NCI-H1436 (cell line): ENCODE results near the gene SAMD15.
"Not testable (repeated sequence)": the region's sequence is repeated elsewhere in the genome, so short reads cannot be mapped to it uniquely, and the experiment has no call there.

ENCODE experiments used
- DNase-seq: peaks from one replicate; lab custom pipeline; 2025; lab: John Stamatoyannopoulos, UW

Gene SAMD15

DNA sequence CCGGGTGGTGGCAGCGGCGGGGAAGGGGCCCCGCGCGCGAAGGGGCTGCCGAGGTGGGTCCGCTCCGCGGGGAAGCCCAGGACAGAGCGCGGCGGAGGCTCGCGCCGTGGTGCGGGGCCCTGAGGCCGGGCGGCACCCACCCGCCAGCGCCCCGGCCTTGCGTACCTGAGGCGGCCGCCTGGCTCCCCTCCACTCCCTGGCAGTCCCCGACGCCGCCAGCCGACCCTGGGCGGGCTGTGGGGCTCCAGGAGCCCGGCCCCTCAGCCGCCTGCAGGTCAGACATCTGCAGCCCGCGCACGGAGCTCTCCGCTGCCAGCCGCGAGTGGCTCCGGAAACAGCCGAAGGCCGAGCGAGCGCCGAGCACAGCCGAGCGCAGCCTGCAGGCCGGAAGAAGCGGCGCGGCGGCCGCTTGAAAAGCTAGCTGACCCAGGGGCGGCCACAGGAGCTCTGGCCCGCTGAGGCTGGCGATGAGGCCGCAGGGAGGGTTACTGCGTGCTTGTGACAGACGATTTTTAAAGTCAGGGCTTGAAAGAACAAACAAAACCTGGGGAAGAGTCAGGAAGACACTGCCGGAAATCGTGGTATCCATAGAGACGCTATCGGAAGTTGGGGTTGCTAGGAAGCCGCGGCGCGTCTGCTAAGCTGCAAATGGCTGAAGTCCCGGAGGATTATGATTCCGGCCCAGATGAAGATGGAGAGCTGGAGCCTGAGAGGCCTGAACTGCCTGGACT lies at the start of gene SAMD15, which contains the start of gene TMED8:
Gene SAMD15, plus strand, starts transcription at position 609 of the 731 bp plus-strand sequence. Its CDS starts 40 bp downstream, at position 649.
Gene TMED8, minus strand, starts transcription at position 324 of the 731 bp plus-strand sequence. Its CDS starts 41 bp downstream, at position 283.
- DNase-seq, result peak; percentile 65

DNA sequence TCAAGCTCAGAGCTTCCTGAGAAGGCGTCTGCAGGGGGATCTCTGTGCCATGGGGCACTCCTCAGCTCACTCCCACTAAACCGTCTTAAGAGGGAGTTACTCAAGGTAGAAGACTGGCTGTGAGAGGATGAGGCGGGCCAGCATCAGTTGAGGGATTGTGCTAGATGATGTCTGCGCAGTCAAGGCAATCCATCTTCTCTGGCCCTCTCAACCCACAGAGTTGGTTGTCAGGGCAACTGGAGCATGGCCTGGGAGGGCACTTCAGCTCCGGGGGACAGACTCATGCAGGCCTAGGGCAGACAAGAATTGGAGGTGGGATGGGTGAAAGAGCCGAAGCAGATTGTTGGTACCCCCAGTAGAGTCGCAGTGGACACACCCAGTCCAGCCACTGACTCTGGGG lies 47.3 kb upstream of the SAMD15 start:
- no peak for DNase-seq

DNA sequence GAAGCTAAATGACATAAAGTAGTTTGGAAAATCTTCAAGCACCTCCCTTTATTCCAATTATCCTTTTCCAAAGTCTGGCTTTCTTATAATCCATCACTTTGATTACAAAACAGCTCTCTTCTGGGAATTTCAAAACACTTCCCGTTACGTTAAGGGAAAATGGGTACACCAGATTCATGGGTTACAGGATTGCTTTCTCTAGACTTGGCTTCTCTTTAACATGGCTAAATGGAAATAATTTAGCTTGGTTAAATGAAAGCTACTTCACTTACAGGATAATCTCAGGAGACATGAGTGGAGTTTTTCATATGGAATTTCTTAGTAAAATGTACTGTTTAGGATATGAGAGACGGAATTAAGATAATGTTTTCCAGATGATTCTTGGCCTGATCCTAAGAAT lies 41.6 kb upstream of the SAMD15 start:
- DNase-seq, result no peak

DNA sequence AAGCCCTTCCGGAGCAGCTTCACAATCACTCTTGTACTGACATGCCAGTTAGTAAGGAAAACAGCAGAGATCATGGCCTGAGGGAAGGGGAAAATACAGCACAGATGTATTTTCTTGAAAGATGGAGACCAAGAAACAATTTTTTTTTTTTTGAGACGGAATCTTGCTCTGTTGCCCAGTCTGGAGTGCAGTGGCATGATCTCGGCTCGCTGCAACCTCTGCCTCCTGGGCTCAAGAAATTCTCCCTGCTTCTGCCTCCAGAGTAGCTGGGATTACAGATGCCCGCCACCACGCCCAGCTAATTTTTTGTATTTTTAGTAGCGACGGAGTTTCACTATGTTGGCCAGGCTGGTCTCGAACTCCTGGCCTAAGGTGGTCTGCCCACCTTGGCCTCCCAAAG lies 39.9 kb upstream of the SAMD15 start:
- DNase-seq, result not testable (repeated sequence)

DNA sequence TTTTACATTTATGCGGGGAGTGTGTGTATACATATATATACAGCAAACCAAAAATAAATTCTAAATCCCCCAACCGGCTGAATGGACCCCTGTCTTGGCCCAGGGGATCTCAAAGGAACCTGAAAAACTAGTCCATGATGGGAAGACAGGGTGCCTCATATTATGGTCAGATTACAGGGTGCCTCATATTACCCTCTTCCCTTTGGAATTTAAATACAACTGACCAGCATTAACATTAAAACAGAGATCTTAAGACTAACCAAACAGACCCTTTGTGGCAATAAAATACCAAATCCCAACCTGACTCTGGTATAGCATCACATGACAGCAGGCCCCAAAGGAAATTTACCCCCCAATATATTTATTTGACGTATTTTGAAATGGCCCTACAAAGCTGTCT lies 39.3 kb upstream of the SAMD15 start:
- no peak for DNase-seq

DNA sequence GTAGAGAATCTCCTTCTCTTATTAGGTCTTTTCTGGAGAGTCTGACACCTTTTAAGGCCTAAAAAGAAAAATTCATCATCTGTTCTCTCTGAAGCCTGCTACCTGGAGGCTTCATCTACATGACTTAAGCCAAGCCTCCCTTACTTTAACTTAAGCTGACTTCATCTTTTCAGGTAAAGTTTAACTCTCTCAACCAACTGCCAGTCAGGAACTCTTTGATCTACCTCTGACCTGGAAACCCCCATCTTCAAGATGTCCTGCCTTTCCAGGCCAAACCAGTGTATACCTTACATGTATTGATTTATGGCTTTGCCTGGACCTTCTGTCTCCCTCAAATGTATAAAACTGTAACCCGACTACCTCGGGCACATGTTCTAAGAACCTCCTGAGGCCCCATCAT lies 38.9 kb upstream of the SAMD15 start:
- no peak for DNase-seq

DNA sequence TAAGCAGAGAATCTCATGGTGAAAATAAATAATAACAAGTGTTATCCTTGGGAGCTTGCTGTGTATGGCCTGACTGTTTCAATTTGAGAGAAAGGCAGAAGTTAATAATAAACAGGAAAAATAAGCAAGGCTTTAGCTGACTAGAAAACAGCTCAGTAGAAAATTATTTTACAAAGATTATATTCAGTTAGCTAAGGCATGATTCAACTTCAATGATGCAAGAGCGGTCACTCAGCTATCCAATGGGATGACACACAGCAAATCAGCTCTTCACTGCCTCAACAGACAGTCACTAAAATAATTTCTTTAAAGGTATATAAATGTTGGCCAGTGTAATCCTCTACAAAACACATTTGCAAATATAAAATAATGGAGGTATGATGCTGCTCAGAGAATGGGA lies 37.8 kb upstream of the SAMD15 start:
- DNase-seq, result no peak

DNA sequence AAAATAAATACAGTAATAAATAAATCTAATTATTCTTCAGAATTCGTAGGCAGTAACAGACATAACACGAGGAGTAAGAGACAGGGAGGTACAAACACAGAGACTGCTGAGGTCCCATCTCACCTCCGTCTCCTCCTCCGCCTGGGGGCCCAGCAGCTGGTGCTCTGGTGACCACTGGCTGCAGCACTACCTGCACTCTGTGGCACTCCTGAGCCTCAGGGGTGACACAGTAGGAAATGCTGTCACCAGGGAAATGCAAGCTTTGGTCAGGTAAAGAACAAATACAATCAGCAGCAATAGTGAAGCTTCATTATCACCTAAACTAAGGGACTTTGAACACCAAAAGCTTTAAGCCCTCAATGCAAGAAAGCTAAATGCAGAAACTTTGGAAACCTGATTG lies 36.8 kb upstream of the SAMD15 start:
- no peak for DNase-seq

DNA sequence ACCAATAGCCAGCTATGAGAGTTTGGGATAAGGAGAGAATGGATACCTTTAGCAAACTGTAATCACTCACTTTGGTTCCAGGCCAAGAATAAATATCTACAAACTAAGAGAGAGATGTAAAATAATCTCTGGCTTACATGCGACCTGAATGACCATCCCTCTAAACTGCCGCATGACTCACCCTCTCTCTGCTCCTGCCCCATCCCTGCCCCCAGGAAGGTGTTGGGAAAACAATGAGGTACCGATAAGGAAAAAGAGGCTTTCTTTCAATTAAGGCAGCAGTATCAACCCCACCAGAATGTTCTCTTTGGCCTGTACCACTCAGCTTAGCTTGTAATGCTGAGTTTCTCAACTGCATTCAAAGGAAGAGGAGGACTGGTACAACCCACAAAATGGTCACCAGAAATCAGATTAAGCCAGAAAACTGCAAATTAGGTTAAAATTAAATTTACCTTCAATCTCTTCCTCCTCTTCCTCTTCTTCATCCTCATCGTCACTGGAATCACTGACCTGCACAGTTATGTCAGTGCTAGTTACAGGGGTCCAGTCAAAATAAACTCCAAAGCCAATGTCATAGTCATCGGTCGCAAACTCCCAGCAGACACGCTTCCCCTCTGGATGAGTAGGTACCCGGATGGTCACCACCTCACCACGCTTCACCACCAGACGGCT lies 34.3 kb upstream of the SAMD15 start:
- no peak for DNase-seq

DNA sequence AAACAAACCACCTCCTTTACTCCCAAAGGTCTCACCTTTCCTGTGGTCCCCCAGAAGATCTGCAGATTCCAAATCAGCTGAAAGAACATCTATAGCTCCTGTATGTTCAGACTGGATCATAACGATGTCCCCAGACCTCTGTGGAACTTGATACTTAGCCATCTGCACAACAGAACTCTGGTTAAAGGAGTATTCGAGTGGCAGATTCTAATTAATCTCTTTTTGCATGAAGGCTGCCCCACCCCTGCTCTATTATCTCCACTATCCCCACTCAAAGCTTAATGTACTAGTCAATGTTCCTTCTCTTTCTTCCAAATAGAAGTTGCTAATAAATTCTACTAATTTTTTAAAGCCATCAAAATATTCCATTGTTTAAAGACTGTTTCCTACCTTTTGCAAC lies 33.5 kb upstream of the SAMD15 start:
- DNase-seq, result no peak

DNA sequence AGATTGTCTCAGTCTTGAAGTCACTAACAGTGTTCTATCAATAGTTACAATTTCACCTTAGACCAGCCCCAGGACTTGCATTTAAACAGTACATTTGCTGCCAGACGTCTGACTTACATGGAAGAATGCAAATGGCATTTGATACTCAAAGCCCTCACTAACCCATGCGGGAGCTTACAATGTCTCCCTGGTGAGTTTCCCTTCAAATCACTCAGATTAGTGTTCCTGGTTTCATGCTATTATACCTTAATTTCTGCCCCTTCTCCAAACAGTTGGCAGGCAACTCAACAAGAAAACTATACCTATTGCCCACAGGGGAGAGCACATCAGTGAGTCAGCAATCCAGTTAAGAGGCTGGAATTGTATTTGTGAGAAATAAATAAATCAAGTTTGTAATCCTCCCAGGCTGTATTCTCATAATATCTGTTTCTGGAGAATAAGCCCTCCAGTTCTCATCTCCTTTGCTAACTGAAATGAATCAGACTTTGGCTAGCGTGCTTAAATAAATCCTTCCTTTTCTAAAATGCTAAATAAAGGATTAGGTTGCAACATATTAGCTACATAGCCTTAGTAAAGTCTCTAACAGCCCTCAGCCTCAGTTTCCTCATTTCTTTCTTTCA lies 32.7 kb upstream of the SAMD15 start:
- no peak for DNase-seq

DNA sequence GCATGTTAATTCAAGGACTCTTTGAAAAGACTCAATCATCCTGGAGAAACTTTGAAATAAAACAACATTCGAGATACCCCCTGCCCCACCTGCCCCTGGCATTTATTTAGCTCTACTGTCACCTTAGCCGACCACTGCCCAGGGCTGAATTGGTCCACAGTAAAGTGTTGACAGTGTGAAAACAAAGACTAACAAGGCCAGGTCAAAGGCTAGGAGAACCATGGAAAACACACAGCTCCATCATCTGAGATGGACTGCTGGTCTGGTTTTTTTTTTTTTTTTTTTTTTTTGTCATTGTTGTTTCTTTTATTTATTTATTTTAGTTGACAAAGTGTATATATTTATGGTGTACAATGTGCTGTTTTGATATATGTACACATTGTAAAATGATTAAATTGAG lies 30.7 kb upstream of the SAMD15 start:
- no peak for DNase-seq

DNA sequence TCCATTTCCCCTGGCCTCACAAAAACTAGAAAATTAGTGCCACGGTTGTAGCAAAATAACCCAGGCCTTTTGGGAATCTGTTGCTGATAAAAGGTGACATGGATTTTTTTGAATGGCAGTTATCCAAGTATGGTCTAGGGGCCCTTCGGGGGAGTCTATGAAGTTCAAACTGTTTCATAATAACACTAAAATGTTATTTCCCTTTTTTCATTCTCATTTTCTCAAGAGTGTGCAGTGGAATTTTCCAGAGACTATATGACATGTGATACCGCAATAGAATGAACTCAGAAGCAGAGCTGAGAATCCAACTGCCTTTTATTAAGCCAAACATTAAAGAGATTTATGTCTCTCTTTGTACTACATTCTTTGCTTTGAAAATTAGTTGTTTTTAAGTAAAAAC lies 29.4 kb upstream of the SAMD15 start:
- no peak for DNase-seq

DNA sequence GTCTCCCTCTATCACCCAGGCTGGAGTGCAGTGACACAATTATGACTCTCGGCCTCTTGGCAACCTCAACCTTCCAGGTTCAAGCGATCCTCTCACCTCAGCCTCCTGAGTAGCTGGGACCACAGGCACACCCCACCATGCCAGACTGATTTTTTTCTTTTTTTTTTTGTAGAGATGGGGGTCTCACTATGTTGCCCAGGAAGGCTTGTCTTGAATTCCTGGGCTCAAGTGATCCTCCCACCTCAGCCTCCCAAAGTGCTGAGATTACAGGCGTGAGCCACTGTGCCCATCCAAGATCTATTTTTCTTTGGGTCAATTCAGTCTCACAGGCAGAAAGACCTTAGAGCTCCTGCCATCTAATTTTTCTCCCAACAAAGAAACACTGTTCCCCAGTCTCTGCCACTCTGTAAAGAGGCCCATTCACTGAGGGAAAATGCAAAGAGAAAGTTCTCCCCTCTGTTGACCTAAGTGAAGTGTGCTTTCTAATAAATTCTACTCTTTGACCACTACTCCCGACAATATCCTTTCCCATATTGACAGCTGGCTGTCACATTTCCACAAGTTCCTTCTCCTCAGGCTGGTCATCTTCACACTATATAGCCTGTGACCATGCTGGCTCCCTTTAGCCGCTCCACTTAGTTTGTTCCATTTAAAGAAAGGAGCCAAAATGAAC lies 23.6 kb upstream of the SAMD15 start:
- DNase-seq, result no peak

DNA sequence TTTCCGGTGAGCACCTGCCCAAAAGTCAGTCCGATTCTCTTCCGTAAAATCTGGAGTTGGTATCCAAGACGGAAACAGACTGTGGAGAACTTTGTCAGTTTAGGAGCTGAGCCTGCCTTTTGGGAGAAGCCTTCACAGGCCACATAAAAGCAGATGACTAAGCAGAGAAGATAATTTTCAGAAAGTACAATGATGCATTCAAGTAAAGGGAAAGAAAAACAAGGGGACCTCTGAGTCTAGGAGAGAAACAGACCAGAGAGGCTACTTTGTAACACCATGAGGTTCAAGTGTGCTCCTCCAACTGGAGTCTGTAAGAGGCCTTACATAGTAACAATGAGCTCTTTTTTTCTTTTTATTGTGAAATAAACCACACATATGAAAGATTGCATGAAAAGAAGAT lies 21.4 kb upstream of the SAMD15 start:
- DNase-seq, result no peak

DNA sequence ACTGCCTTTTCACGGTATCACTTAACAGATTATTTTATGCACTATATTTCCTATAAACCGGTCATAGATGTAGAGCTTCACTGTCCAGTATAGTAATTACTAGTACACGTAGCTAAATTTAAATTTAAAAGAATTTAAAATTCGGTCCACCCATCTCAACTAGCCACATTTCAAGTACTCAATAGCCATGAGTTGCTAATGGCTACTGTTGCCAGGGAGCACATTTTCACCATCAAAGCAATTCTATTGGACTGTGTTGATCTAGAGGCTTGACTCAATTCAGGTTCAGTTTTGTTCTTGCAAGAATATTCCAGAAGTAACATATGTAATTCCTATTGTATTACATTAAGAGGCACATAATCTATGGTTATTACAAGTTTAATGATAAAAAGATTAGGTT lies 20.3 kb upstream of the SAMD15 start:
- no peak for DNase-seq

DNA sequence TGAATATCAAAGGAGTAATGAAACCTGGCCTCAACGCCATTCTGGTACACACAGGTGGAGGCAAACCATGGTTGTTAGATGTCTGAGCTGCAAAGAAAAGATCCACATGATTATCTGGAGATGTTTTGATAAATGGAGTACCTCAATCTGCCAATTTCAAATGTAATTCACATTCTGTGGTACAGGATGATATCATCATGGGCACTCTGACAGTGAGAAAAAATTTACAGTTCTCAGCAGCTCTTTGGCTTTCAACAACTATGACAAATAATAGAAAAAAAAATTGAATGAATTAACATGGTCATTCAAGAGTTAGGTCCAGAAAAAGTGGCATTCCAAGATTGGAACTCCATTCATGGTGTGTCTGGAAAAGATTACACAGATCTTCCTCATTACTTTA lies 17.6 kb upstream of the SAMD15 start:
- no peak for DNase-seq

DNA sequence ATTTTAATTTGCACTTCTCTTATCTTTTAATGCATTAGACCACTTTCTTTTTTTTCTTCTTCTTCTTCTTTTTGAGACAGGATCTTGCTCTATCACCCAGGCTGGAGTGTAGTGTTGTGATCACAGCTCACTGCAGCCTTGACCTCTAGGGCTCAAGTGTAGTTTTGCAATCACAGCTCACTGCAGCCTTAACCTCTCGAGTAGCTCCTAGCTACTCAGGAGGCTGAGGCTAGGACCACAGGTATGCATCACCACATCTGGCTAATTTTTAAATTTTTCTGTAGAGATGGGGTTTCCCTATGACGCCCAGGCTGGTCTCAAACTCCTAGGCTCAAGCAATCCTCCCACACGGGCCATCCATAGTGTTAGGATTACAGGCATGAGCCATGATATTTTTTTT lies 13.0 kb upstream of the SAMD15 start:
- DNase-seq, result no peak

DNA sequence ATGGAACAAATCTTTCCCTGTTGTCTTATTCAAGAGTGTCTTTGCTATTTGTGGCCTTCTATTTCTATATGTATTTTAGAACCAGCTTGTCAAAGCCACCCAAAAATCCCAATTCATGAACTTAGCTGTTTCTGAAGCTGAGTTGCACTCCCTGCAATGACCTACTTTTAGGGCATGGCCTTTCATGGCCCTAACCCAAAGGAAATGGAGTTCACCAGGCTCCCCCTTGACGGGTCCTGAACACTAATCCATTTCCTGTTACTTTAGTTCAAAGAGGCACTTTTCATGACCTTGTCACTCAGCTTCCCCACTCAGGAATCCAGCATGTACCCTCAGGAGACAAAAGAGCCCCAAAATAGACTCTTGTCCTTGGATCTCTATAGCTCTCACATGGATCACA lies 7.9 kb upstream of the SAMD15 start:
- no peak for DNase-seq

DNA sequence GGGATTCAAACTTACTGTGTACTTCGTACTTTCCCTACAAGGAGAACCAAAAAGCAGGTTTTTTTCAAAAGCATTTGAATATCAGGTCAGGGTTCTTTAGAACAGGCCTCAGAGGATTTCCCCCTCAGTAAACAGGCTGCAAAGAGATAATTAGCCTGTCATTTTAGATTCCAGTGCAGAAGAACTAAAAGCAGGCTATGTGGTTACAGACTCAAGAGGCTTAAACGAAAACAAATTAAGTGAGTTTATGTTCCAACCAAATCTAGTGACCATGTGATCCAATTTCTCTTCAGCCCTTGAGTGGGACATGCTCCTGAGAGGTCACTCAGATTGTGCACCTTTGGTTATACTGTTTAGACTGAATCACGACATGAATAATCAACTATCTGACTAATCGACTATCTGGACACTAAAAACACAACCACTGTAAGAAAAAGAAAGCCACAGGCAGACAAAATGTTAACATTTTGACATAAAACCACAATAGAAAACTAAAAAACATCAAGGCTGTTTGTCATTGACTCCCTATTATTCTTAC lies 4.8 kb upstream of the SAMD15 start:
- DNase-seq, result no peak

DNA sequence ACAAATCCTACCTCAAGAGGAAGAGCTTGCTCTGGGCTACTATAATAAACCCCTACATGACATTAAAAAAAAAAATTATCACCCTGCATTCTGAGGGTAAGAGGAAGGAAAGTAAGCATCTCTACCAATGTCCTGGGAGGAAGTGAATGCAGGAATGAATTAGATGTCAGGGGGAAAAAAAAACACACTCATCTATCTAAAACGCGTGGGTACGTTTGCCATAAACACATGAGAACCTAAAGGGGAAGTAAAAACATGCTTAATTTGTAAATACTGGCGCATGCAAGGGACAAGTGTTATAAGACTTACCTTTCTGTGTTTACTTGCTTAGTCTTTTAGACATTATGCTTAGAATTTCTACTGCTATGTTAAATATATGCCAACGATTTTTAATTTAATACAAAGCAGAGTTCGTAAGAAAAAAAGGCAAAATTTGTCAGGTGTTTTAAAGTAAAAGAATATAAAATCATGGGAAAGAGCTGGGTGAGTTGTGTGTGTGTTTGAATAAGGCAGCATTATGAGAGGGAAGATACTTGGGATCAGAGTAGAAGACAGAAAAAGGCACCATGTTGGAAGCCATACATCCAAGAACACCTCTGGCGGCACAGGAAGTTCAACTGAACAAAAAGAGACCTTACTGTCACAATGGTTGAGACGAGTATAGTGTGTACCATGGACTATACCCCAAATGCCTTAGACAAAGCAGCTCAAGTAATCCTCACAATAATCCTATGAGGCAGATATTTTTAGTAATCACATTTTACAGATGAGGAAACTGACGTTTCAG lies 1.8 kb upstream of the SAMD15 start:
- DNase-seq, result no peak
